D721Med (cell line): ENCODE measurements around the gene TRAPPC8.
"Not testable (repeated sequence)": the region's sequence is repeated elsewhere in the genome, so short reads cannot be mapped to it uniquely, and the experiment has no call there.

Source experiments
- DNase-seq: peaks from one replicate; pipeline ENCODE4 v3.0.0; 2011; ENCODE audit warnings: low spot score; ENCODE audit not compliant: insufficient read length
- FAIRE-seq: peaks from 2 replicates; lab custom pipeline; 2011; peaks lifted over from hg19 to GRCh38; lab: Jason Lieb, UNC
- CTCF ChIP-seq: IDR thresholded peaks from 2 replicates; pipeline ENCODE4 v1.5.1; 2012; ENCODE audit warnings: mild to moderate bottlenecking, control low read depth; ENCODE audit not compliant: insufficient read depth; ENCODE audit errors: missing control alignments

The TRAPPC8 gene

GRCh38 chr18:31954349-31954748 is 11.4 kb upstream of the TRAPPC8 start:
- no peak for DNase-seq
- no peak for TF ChIP-seq CTCF
- FAIRE-seq, result no peak

GRCh38 chr18:31953699-31954098 is 10.8 kb upstream of the TRAPPC8 start:
- DNase-seq (peak; percentile 61), FAIRE-seq (peak; percentile 97)

DNA sequence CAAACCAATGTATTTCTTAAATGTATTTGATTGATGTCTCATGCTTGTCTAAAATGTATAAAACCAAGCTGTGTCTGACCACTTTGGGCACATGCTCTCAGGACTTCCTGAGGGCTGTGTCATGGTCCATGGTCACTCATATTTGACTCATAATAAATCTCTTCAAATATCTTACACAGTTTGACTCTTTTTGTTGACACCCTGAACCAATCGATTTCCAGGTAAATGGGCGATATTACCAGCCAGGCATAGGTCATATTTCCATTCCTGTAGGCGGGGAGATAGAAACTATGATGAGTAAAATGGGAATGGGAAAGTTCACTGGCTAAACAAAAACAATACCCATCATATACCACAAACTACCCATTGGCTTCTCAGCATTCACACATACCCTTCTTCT is 9.3 kb upstream of the TRAPPC8 start:
- no peak for TF ChIP-seq CTCF
- no peak for DNase-seq
- peak; percentile 6 for FAIRE-seq

DNA sequence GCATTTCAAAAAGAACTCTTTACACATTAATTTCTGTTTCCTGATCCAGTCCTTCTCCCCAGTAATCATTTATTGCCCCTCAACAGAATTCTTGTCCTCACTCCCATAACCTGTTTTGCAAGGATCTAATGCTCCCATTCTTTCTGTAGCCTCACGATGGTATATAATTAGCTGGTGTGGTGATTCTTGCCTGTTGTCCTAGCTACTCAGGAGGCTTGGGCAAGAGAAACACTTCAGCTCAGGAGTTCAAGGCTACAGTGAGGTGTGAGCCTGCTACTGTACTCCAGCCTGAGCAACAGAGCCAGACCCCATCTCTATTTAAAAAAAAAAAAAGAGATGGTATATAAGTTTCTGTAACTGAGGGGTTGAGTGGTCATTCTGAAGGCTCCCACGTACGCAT is 7.7 kb upstream of the TRAPPC8 start:
- no peak for DNase-seq
- no peak for TF ChIP-seq CTCF
- FAIRE-seq, result no peak

DNA sequence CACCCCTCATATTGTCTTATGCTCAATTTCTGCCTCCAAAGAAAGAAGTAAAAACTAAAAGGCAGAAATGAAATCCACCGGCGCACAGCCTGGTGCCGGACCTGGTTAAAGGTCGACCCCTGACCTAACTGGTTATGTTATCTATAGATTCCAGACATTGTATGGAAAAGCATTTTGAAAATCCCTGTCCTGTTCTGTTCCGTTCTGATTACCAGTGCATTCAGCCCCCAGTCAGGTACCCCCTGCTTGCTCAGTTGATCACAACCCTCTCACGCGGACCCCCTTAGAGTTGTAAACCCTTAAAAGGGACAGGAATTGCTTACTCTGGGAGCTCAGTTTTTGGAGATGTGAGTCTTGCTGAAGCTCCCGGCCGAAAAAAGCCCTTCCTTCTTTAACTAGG is 5.4 kb upstream of the TRAPPC8 start:
- FAIRE-seq, result not testable (repeated sequence)

DNA sequence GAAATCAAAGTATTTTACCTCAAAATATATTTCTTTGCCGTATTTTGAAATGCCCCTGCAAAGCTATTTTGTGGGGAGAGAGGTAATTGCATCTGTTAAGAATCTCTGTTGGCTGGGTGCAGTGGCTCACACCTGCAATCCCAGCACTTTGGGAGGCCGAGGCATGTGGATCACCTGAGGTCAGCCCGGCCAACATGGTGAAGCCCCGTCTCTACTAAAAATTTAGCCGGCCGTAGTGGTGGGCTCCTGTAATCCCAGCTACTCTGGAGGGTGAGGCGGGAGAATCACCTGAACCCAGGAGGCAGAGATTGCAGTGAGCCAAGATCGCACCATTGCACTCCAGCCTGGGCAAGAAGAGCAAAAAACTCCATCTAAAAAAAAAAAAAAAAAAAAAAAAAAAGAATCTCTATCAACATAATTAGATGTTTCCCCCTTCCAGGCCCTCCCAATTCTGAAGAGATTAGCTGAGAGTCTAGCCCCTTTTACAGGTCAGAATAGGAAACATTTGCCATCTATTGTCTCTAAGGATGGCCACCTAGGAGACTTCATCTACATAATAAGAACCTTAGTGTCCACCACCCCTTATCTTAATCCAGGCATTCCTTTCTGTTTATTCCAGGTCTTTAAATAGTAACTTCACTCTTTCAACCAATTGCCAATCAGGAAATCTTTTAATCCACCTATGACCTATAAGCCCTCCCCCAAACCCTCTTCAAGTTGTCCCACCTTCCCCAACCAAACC is 3.5 kb upstream of the TRAPPC8 start:
- no peak for DNase-seq
- no peak for TF ChIP-seq CTCF
- no peak for FAIRE-seq

More for the DNA sequence above, 5.4 kb upstream of the TRAPPC8 start:
- not testable (repeated sequence) for DNase-seq

DNA sequence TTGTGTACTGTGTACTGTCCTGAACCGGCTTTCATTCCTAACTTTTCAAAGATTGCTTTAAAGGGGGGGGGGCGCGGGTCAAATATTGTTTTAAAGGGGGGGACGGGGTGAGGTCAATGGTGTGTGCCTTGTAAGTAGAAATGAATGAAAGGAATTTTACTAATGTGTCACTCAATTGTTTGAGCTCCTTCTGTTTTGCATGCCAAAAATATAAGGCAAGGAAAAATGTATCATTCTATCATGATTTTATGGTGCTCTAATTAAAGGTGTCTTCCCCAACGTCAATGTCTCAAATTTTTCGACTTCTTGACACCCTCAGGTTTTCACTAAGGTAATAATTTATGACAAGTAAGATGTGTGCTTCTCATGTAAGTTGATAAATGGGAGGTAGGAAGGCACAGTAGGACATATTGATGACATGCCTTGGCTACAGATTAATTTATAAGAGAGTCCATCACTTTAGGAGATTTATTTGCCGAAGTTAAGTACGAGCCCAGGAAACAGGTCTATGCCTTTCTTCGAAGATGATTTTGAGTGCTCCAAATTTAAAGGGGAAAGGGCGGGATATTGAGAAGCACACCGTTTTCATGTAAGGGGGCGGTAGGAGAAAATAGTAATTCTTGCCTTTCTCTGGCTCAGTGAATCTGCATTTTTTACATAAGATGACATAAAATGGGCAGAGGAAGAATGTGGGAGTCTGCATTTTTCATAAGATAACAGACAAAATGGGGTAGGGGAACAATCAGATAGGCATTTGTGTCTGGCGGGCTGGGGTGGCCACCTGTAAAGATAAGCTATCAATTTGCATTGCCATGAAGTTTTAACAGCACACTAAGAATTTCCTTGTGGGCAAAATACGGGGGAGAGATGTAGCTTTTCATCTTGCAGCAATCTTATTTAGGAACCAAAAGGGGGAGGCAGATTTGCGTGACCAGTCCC is 1.2 kb upstream of the TRAPPC8 start:
- FAIRE-seq (no peak), DNase-seq (no peak)
- no peak for TF ChIP-seq CTCF
